GM21515 (cell line): ENCODE data around the gene GAMT.
A peak's percentile ranks its signal among the peaks of the same experiment; 100 is the strongest.
"Not testable (repeated sequence)": the region's sequence is repeated elsewhere in the genome, so short reads cannot be mapped to it uniquely, and the experiment has no call there.

ENCODE experiments used
- ATAC-seq: cut with Tn5 transposase; IDR thresholded peaks from one replicate; pipeline ENCODE4 v1.9.1; 2021; ENCODE audit not compliant: unreplicated experiment

GAMT gene

DNA sequence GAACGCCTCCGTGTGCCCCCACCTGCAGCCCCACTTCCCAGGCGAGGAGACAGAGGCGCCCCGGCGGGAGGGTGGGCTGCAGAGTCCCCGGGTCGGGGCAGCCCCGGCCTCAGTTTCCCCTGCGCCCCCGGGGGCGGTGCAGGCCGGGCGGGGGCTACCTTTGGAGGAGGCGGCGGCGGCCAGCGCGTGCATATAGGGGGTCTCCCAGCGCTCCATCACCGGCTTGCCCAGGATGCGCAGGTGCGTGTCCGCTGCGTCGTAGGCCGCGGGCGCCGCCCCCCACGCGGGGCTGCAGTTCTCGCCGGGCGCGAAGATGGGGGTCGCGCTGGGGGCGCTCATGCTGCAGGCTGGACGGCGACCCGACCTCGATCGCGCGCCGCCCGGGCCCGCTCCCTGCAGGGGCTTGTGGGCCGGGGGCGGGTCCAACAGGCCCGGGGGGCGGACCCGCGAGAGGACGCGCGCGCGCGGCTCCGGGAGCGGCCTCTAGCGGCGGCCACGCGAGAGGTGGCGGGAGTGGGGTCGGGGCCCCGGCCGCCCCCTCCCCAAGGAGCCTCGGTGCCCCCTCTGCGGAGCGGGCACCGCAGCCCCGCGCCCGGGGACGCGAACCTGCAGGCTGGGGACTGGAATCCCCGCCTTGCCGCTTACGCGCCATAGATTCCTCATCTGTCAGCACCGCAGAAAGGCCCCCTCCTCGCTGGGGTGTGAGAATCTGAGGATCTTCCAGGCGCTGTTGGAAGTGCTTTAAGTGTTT, at the start of gene GAMT:
TSS of gene GAMT (minus strand) at position 405 of the 751 bp plus-strand sequence. CDS start at position 339, 66 bp downstream.
- no peak for ATAC-seq

DNA sequence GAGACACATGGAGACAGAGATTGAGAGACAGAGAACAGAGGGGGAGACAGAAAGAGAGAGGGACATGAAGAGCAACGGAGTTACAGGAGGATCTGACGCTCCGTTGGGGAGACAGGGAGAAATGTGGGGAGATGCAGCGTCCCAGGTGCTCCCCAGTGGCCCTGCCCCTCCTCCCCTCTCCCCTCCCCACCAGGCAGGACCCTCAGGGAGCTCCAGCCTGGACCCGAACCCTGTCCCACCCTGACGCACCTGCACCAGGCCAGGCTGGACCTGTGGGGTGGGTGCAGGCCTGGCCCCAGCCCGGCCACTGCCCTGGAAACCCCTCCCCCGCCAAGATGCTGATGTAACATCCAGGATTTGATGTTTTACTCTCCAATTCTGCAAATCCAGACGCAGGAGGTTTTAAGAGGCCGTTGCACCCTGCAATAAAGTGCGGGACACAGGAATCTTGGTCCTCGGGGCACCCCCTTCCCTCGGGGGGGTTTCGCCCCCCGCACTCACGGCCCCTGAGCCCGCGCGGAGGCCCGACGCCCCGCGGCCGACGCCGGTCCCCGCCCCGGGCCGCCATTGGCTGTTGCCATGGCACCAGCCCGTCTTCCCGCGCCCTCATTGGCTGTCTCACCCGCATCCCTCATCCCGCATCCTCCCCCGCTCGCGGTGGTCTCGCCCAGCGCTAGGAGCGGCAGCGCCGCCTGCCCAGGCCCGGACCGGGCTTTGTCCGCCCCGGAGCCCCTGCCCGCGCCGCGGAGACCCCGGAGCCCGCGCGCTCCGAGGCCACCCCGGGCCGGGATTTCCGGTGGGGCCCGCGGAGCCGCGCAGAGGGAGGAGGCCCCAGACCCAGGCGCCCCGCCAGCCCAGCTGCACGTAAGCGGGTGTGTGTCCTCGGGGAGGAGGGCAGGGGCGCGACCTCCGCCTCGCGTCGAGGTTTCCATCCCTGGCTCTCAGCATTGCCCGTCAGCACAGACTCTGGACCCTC, 48.4 kb upstream of the GAMT start, which contains the start of gene APC2:
TSS of gene APC2 (plus strand) at position 655 of the 976 bp plus-strand sequence. CDS start 2,881 bp downstream, outside the sequence.
- ATAC-seq = no peak

DNA sequence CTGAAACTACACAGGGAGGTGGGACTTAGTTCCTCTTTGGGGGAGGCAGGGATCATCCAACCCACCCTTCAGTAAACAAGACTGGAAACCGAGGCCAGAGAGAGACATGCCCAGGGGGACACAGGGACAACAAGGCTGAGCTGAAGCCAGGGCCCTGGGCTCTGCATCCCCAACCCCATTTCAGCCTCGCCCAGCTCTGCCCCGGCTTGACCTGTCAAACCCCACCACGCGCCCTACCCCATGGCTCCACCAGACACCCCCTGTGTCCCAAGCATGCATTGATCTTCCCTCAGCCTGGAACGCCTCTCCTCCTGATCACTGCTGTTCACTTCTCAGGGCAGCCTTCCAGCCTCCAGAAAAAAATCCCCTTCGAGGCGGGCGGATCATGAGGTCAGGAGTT, 46.6 kb upstream of the GAMT start:
- ATAC-seq = no peak

DNA sequence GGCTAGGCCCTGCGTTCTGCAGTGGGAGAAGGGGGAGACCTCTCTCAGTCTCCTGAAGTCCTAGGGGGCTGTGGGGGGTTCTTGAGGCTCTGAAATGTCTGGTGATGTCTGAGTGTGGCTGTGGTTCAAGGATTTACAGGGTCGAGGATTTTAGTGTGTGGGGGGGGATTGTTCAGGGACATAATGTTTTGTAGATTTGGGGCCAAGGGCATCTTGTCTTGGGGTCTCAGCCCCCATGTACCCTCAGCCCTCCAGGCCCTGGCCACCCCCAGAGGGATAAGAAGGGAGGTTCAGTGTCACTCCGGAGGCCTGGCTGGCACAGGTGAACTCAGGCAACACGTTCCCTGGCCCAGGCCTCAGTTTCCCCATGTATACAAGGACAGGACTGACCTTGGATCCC, 46.2 kb upstream of the GAMT start:
- no peak for ATAC-seq

DNA sequence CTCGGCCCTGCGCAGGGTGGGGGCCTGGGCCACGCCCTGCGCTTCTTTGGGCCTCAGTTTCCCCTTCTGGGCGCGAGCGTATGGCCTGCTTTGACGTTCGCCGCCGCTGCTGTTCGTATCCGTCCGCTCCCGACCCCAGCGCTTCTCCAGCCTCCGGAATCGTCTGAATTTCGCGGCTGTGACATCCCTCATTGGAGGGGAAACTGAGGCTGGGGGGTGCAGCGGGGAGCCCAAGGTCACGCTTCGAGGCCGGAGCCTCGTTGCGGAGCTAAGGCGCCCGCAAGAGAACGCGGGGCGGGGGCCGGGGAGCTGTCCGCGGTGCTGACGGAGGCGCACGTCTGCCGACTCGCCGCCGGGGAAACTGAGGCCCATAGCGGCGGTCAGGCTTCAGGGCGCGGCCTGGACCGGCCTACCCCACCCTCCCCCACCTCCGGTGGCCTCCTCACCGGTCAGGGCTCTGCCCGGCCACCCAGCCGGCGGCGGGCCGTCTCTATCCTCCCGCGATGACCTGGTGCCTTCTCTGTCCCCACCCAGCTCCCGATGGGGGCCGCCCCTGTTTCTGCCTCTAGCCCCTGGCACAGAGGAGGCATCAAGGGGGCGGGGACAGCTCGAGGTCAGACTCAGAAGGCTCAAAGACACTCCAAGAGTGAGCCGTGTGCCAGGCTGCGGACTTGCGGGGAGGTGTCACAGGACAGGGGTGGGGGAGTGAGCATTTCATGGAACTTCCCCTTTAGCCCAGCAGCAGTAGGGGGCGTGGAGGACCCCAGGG, 45.6 kb upstream of the GAMT start:
- ATAC-seq = no peak

DNA sequence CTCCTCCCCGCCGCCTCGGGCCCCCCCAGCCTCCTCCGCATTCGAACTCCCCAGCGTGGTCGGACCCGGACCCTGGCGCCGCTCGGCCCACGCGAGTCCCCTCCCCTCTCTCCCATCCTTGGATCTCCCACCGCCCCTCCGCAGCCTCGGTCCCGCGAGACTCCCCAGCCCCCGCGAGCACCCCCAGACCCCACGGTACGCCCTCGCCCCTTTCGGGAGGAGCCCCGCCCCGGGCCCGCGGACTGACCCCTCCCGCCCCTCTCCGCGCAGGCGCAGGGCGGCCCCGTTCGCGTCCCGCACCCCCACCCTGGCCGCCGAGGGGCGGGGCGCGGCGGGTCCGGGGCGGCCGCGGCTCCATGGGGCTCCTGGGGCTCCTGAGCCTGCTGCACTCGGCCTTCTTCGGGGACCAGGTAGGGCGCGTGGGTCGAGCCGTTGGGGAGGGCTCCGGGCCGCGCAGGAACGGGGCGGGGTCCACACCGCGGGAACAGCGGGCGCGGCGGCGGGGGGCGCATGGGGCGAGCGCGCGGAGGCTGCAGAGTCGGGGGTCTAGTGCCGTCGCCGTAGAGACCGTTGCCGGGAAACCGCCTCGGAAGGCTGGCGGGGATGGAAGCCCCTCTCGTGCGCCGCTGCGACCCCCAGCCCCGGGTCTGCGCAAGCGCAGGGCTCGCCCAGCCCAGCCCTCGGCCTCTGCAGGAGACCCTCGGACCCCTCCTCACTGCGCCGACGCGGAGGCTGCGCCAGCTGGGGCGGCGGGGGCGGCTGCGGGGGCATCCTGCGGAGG, 44.8 kb upstream of the GAMT start:
- ATAC-seq = no peak

DNA sequence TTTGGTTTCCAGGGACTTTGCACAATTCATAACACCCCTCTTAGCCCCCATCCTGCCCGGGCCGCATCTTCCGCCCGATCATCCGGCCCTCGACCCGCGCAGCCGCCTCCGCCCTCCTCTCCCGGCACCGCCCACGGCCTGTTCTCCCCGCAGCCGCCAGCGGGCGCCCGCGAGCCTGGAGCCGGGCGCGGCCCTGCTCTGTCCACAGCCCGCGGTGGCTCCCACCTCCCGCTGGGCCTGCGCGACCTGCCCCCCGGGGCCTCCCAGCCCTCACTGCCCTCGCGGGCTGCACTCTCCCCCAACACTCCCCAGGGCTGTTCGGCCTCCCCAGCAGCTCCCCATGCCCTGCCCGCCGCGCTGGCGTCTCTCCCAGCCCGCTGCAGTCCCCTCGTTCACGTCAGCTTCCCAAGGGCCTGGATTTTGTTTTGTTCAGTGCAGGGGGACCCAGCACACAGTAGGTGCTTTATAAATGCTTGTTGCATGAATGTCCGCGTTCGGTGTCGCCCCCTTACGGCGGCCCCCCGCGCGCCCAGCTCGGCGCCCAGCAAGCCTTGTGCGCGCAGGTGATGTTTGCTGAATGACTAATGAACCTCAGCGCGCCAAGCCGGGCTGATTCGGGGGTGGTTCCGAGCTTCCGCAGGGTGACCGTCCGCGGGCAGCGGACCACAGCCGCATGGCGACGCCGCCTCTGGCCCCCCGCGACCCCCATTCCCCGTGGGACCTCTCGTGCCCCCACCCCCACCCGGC, 44.0 kb upstream of the GAMT start:
- peak; percentile 59 for ATAC-seq

DNA sequence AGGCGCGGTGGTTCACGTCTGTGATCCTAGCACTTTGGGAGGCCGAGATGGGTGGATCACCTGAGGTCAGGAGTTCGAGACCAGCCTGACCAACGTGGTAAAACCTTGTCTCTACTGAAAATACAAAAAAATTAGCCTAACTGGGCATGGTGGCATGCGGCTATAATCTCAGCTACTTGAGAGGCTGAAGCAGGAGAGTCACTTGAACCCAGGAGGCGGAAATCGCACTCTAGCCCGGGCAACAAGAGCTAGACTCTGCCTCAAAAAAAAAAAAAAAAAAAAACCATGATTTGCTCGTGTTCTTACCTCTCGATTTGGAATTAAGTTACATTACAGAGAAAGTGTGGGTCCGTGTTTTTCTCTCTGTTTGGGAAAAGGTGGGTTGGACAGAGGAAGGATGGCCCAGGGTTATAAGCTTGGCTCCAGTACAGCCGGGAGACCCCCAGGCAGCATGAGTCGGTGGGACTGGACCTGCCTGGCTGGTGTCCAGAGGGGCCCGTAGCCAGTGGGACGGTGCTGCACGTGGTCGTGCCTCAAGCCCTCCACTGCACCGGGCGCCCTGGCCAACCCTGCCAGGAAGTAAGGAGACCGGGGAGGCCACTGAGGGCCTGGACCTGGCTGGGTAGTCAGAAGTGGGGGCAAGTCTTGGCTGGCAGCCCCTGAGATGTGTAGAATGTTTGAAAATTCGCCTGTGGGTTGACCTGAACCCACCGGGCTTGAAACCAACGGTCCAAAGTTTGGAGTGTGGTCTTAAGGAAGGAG, 40.5 kb upstream of the GAMT start:
- ATAC-seq = no peak

DNA sequence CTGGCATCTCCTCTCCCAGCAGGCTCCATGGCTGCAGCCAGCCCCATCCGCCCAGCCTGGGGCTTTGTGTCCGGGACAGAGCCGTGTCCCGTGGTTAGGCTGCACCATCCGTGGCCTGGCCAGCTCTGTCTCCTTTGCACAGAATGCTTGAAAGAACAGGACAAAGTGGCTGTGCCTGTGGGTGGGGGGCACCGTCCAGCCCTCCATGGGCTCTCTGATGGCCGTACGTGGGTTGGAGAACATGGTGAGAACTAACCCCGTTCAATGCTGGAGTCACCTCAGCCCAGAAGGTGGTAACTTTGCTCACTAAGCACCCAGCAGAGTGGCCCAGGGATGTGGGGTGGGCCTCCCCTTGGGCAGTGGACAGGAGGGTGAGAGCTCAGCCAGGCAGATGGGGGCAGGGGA, 39.7 kb upstream of the GAMT start:
- ATAC-seq = no peak

DNA sequence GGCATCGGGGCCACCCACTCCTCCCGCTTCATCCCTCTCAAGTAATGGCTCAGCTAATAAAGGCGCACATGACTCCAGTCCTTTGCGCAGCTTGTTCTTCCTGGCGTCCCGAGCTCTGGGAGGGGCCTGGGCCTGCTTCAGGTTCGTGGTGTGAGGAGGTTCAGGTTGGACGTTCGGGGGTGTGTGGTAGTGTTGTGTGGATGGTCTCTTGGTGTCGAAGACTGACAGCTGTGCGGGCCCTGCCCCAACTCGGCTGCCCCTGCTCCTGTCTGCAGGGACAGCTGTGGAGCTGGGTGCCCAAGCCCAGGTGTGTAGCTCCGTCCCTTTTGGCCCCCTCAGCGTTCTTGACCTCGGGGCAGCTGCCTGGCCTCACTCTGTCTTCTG, 39.1 kb upstream of the GAMT start:
- ATAC-seq = no peak

DNA sequence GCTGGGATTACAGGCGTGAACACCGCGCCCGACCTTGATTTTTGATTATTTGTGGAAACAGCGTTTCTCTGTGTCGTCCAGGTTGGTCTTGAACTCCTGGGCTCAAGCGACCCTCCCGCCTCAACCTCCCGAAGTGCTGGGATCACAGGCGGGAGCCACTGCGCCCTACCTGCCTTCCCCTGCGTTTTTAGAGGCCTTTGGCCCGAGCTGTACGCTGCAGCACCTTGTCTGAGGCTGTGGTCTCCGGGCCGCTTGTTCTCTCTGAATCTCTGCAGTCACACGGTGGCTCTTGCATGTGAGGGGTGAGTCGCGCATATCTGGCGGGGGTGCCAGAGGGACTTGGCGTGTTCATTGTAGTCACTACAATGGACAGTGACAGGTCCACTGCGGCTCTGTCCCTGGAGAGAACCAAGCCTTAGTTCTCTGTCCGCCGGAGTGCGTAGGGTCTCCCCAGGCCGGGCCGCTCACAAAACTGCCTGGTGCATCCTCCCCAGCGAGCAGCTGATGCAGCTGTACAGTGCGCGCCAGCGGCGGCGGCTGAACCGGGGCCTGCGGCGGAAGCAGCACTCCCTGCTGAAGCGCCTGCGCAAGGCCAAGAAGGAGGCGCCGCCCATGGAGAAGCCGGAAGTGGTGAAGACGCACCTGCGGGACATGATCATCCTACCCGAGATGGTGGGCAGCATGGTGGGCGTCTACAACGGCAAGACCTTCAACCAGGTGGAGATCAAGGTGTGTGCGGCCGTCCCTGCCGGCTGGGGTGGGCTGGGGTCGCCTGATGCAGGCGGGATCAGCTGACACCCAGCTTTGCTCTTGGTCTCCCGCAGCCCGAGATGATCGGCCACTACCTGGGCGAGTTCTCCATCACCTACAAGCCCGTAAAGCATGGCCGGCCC, 38.4 kb upstream of the GAMT start:
- not testable (repeated sequence) for ATAC-seq

DNA sequence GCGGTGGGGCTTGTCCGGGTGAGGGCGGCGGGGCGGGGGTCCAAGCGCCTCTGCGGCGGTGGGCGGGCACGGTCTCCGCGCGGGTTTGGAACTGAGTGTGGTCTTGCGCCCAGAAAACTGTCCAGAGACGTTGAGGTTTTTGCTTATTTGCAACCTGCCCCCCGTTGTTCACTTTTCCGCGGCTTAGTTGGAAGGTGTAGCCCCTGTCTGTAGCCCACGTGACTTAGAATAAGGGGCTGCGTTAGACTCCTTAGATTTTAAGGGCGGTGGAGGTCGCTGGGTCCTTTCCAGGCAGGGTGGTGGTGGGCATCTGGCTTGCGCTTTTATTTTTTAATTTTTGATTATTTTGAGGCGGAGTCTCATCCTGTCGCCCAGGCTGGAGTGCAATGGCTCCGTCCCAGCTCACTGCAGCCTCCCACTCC, 37.6 kb upstream of the GAMT start:
- peak; percentile 9 for ATAC-seq

DNA sequence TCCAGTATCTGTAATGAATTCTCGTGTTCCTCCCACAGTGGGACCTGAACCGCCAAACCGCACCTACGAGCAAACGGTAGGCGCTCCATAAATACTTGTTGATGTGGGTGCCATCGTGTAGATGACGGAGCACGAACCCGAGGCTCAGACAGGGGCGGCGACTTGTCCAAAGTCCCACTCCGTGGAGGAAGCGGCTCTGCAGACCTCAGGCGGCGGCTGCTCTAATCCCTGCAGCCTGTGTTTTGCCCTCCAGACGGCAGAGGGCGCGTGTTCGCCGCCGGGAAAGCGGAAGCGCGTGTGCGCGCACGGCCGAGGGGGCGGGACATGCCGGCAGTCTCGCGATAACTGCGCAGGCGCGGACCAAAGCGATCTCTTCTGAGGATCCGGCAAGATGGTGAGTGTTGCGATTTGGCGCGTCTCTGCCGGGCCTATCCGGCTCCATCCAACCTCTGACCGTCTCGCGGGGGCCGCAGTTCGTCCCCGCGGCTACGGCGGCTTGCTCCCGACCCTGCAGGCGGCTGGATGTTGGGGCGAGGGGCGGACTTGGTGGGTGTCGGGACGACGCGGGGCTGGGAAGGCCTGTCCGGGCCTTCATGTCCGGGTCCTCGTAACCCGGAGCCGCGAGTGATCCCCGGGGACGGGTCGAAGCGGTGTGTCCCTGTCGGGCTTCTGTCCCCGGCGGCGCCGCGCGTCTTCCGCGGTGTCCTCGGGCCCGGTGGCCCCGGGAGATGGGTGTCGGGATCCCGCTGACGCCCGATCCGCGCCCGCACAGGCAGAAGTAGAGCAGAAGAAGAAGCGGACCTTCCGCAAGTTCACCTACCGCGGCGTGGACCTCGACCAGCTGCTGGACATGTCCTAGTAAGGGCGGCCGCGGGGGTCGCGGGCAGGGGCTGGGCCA, 36.9 kb upstream of the GAMT start, which contains the start of gene RPS15:
TSS of gene RPS15 (plus strand) at position 362 of the 898 bp plus-strand sequence. CDS start at position 392, 30 bp downstream.
- ATAC-seq = peak; percentile 76

DNA sequence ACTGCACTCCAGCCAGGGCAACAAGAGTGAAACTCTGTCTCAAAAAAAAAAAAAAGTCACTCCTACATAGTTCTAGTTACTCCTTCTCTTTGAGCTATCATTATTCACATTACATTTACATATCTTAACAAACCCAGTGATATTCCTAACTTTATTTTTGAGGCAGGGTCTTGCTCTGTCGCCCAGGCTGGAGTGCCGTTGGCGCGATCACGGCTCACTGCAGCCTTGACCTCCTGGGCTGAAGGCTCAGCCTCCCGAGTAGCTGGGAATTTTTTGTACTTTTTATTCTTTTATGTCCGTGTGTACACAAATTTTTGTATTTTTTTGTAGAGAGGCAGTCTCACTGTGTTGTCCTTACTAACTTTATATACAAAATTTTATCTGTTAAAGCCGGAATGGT, 36.3 kb upstream of the GAMT start:
- ATAC-seq = no peak

DNA sequence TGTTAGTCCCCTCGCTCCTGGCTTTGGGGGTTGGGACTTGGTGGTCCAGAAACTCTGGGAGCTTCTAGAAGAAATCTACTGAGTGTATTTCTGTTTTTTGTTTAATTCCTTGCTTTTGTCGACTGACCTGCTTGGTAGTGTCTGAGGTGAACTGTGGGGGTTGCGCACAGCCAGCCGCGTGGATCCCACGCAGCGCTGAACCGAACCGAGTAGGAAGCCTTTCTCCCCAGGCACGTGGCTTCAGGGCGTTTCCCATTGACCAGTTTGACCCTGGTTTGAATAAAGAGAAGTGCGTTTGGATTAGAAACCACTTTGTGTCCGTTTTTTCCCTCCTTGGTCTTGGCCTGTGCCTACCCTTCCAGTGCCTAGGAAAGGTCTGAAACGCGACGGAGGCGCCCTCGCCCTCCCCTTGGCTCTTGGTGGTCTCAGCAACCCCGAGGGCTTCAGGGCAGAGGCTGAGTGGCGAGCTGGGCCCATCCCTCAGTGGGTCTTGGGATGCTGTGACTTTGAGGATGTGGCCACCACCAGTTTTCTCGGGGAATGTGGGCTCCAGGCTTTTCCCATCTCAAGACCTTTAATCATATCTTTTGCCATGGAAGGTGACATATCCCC, 34.1 kb upstream of the GAMT start:
- no peak for ATAC-seq

DNA sequence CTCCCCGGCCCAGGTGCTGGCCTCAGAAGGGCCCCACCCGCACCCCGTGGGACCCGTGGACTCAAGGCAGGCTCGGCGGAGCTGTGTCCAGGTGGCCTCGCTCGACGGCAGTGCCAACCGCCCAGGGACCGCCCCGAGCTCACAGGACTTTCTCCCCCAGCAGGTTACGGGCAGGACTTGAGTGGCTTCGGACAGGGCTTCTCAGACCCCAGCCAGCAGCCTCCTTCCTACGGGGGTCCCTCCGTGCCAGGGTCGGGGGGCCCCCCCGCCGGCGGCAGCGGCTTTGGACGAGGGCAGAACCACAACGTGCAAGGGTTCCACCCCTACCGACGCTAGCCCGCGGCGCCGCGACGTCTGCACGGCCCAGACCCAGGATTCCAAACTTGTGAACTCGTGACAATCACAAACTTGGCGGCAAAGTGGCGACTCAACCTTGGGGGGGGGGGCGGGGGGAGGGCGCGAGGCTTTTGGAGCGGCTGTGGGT, 33.3 kb upstream of the GAMT start:
- no peak for ATAC-seq
